Adrenal gland (tissue), 5 donors: ENCODE data around the gene KLHL29.

ENCODE experiments used
- POLR2A ChIP-seq, 2 donors: fragments of 450-650 bp; IDR thresholded peaks; one replicate each; pipeline ENCODE4 v1.6.1; 2017; ENCODE audit warnings: antibody characterized with exemption in 2 of 2, mild to moderate bottlenecking in 2 of 2, moderate library complexity in 1 of 2
- TF ChIP-seq, protein P1 (sequence below), 6 experiments: fragments of 450-650 bp in 4 of 6; fragments of 200-600 bp in 2 of 6; sonication (generic) in 1 of 6; IDR thresholded peaks; 1 replicate in 5 of 6; 2 replicates in 1 of 6; pipeline versions ENCODE4 v1.5.1 to v1.8.0; 2016 to 2021; ENCODE audit warnings: antibody characterized with exemption in 6 of 6, mild to moderate bottlenecking in 2 of 6, moderate library complexity in 1 of 6
- donor health status: DM: no; HTN: no; CAD: no.

DNA sequence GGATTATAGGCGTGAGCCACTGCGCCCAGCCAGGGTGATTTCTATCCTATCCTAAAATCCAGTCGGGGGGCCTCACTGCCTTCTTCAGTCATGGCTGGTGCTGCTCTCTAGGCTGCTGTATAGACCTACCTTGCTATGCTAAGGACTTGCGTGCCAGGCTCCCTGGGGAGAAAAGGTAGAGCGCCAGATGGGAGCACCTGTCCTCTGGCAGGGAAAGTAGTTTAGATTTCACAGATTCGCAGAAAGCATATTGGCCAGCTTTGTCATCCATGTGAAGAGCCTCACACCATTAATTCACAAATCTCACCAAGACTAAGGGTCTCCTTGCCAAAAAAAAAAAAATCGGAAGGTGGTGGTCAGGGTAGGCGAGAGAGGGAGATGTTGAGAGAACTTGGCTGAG is 324.3 kb downstream of the KLHL29 start:
- TF ChIP-seq, protein P1, sequence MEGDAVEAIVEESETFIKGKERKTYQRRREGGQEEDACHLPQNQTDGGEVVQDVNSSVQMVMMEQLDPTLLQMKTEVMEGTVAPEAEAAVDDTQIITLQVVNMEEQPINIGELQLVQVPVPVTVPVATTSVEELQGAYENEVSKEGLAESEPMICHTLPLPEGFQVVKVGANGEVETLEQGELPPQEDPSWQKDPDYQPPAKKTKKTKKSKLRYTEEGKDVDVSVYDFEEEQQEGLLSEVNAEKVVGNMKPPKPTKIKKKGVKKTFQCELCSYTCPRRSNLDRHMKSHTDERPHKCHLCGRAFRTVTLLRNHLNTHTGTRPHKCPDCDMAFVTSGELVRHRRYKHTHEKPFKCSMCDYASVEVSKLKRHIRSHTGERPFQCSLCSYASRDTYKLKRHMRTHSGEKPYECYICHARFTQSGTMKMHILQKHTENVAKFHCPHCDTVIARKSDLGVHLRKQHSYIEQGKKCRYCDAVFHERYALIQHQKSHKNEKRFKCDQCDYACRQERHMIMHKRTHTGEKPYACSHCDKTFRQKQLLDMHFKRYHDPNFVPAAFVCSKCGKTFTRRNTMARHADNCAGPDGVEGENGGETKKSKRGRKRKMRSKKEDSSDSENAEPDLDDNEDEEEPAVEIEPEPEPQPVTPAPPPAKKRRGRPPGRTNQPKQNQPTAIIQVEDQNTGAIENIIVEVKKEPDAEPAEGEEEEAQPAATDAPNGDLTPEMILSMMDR (IDR thresholded peaks at IDR 0.05), result no peak
- no peak for TF ChIP-seq POLR2A (IDR thresholded peaks at IDR 0.05)
